ENCODE data around the gene CARNS1. TPM values are rescaled to one million over a fixed set of nuclear protein-coding genes. Genes with fewer than 3 reads are reported as not detected.

The CARNS1 gene
- polyA plus RNA-seq, 3 donors, result 0.32 to 2.6 (median 2.1) TPM

DNA sequence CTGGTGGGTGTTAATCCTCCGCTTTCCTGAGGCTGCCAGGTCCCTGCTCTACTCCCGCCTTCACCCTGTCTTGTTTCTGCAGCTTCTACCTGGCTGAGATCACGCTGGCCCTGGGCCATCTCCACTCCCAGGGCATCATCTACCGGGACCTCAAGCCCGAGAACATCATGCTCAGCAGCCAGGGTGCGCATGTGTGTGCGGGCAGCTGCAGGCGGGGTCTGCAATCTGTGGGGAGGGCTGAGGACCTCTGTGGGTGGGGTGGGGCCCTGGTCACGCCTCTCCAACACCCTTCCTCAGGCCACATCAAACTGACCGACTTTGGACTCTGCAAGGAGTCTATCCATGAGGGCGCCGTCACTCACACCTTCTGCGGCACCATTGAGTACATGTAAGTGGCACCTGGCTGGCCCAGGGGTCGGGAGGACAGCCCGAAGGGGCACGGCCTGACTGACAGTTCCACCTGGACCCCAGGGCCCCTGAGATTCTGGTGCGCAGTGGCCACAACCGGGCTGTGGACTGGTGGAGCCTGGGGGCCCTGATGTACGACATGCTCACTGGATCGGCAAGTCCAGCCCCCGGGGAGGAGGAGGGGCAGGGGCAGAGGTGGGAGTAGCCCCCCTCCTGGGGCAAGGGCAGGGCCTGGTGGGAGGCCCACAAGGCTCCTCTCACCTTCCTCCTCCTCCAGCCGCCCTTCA, 17.3 kb downstream of the CARNS1 start:
- H3K27ac ChIP-seq (ENCODE audit: low read depth, low read length), result no peak overlapping the region
- WGBS, 3 donors, result 90 to 93% (median 92%) methylated on average over 18 to 22 of the region's 22 CpGs

DNA sequence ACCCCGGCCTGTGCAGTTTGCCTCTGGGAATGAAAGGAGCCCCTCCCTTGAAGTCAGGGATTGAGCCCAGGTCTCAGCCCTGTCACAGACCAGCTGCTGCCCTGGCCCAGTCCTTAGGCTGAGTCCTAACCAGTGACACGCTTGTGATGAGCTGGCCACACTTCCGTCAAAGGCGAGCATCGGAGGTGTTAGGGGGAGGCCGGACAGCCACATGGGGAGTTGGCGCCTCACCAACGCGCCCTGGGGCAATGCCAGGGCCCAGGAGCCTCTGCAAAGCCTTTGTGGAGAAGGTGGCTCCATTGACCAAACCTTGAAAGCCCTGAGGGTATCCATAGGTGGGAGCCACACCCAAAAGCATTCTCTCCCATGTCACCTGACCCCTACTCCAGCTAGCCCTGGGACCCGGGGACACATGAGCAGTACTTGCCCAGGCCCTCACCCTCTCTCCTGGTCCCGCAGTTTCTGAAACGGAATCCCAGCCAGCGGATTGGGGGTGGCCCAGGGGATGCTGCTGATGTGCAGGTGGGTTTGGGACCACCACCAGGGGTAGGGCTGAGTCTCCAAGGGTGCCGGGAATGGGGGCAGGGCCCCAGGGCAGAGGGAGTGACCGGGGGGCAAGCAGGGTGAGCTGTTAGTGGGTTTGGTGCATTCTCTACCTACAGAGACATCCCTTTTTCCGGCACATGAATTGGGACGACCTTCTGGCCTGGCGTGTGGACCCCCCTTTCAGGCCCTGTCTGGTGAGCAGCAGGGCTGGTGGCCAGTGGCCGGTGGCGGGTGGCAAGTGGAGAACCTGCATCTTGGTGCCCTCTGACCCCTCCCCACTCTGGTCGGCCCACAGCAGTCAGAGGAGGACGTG, 18.3 kb downstream of the CARNS1 start:
- no peak overlapping the region for H3K27ac ChIP-seq (ENCODE audit: low read depth, low read length)
- 85 to 88% (median 87%) methylated on average over 22 of the region's 22 CpGs for WGBS, 3 donors

DNA sequence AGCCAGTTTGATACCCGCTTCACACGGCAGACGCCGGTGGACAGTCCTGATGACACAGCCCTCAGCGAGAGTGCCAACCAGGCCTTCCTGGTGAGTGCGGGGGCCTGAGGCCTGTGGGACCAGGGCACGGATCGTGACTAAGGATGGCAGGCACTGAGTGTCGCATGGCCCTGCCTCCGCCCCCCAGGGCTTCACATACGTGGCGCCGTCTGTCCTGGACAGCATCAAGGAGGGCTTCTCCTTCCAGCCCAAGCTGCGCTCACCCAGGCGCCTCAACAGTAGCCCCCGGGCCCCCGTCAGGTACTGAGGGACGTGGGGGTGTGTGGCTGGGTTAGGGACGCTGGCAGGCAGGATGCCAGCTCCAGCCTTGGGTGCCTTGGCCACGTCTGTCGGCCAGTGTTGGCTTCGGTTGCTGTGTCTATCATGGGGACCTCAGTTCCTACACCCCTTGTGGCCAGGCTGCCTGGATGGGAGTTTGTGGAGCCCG, 19.0 kb downstream of the CARNS1 start:
- H3K27ac ChIP-seq (ENCODE audit: low read depth, low read length), result no peak overlapping the region
- WGBS, 3 donors, result 81 to 84% (median 83%) methylated on average over 23 of the region's 23 CpGs

DNA sequence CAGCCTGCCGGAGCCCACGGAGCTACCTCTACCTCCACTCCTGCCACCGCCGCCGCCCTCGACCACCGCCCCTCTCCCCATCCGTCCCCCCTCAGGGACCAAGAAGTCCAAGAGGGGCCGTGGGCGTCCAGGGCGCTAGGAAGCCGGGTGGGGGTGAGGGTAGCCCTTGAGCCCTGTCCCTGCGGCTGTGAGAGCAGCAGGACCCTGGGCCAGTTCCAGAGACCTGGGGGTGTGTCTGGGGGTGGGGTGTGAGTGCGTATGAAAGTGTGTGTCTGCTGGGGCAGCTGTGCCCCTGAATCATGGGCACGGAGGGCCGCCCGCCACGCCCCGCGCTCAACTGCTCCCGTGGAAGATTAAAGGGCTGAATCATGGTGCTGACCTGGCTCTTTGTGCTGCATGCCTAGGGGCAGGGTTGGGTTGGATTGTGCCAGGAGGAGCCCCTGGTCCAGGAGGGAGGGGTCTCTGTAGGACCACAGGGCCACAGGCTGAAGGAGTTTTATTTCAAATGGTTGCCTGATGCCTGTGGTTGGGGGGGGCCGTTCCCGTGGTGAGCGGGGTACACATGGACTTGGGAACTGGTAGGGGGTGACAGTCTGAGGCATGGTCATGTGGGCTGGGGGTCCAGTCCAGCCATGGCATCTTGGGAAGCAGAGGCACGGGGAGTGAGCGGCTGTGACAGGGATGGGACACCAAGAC, 19.7 kb downstream of the CARNS1 start:
- H3K27ac ChIP-seq (ENCODE audit: low read depth, low read length), result no peak overlapping the region
- WGBS, 3 donors, result 79 to 84% (median 80%) methylated on average over 26 of the region's 26 CpGs

DNA sequence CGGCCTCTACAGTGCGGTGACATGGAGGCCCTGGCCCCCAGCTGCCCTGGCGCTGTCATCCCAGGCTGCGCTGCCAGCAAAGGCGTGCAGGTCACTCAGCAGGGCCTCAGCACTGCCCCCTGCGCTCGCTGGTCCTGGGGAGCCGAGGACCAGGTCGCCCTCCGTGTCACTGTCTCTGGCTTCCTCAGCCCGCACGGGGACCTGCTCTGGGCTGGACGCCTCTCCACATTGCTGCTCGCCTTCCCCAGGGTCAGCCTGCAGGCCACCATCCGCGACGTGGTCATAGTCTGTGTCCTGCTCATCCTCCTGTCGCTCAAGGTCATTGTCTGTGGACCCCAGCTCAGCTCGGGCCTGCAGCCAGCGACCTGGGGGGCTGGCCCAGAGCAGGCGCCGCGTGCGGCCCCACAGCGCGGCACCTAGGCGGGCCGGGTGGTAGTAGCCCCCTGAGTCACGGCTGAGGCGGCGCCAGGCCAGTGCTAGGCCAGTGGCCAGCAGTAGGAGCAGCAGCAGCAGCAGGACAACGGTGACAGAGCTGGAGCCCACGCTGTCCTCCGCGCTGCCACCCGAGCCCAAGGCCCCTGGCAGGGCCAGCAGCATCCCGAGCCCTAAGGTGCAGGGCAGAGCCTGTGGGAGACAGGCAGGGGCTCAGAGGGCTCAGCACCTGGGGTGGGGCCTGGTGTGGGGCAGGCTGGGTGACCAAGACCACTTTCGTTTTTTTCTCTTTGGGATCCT, 20.4 kb downstream of the CARNS1 start:
- whole genome bisulfite sequencing, 3 donors, result 86 to 88% (median 87%) methylated on average over 37 to 38 of the region's 38 CpGs
- H3K27ac ChIP-seq (ENCODE audit: low read depth, low read length), result no peak overlapping the region

DNA sequence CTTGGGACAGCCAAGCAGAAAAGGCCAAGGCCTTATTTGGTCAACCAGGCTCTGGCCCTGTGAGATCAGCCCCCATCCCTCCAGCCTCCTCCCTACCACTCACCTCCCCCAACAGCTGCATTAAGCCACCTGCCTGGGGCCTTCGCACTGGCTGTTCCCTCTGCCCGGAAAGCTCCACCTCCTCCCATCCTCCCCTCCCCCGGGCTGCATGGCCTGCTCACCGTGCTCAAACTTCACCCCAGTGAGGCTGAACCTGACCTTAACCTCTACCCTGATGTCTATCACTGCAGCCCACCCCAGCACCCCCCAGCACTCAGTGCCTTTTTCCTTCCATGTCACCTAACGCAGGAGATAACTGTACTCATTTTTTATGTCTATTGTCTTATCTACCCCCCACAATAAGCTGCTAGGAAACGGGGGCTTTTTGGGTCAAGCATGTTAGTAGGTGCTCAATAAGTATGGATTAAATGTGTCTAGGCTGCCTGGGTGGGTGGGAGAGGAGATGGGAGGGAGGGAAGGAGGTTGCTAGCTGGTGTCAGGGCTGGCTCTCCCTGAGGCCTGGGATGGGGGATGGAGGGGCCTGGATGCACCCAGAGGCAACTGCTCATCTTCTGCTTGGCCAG, 21.1 kb downstream of the CARNS1 start:
- no peak overlapping the region for H3K27ac ChIP-seq (ENCODE audit: low read depth, low read length)
- 37 to 57% (median 42%) methylated on average over 6 of the region's 6 CpGs for WGBS, 3 donors

DNA sequence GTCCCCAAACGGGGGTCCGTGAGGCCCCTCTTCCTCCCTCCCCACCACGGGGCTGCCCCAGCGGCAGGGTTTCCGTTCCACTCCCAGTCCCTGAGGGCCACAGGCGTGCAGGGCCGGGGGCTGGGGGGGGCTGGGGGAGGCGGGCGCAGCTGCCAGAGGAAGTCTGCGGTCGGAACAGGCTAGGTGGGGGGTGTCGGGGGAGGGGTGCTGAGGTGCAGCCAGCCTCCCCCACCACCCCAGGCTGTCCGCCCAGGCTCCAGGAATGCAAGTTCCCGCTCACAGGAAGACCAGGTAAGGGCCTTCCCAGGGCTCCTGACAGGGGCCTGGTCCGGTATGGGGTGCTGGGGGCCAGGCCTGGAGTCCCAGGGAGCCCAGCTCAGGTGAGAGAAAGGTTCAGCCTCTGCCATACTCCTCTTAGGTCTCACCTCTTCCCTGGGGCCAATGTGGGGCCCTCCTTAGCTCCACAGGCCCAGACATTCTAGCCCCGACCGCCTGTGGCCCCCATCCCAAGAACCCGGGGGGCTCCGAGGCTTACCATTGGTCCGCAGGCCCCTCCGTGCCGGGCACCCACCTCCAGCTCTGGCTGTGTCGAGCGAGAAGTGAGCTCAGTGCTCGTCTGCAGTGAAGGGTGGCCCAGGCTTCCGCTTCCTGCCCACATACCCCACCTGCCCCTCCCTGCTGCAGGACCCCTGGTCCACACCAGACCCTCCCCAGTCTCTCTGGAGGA, 21.8 kb downstream of the CARNS1 start, which contains the start of gene PTPRCAP:
Gene PTPRCAP, minus strand, starts transcription at position 601 of the 727 bp plus-strand sequence. Its CDS starts 63 bp downstream, at position 538.
- WGBS, 3 donors, result 39 to 73% (median 56%) methylated on average over 18 to 26 of the region's 26 CpGs
- no peak within 1 kb of the TSS for H3K27ac ChIP-seq (ENCODE audit: low read depth, low read length)

DNA sequence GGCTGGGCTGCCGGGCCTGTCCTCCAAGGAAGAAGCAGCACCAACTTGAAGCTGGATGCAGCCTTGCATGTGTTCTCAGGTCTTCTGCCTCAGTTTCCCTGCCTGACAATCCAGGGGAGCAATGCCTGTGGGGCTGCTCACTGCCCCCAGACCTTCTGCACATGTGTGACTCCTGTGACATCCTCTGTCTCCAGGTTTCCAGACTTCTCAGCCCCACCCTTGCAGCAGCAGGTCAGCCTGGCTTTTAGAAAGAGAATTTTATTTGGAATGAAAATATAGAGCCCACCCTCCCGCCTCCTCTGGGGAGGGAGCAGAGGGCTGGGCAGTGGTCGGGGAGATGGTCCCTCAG, 22.3 kb downstream of the CARNS1 start:
- 53 to 79% (median 57%) methylated on average over 3 of the region's 3 CpGs for WGBS, 3 donors
- H3K27ac ChIP-seq (ENCODE audit: low read depth, low read length), result no peak overlapping the region

DNA sequence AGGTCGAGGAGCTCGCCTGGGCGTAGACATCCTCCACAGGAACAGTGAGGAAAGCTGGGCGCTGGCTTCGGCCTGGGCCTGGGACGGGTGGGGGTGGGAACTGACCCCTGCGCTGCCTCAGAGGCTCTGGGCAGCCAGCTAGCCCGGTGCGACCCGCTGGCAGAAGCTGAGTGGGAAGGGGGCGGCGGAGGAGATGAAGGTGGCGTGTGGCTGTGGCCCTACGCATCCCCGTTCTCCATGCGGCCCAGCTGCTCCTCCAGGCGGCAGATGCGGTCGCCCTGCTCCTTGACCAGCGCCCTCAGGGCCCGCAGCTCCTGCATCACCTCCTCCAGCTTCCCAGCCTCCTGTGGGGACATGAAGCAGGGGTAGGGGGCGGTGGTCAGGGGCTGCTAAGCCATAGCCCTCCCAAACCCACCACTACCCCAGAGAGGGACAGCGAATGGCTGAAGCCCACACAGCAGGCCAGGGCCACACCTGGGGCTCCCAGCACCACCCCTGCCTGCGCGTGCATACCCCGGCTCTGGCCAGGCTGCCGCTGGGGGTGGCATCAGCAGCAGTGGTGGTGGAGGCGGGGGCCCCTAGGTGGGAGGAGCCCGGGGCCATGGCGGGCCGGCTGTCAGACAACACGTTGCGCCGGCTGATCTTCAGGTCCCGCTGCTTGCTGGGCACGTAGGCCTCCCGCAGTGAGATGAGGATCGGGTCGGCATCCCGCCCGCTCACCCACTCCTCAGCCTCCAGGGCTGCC, 22.9 kb downstream of the CARNS1 start:
- WGBS, 3 donors, result 79 to 85% (median 84%) methylated on average over 37 to 41 of the region's 41 CpGs
- no peak overlapping the region for H3K27ac ChIP-seq (ENCODE audit: low read depth, low read length)

DNA sequence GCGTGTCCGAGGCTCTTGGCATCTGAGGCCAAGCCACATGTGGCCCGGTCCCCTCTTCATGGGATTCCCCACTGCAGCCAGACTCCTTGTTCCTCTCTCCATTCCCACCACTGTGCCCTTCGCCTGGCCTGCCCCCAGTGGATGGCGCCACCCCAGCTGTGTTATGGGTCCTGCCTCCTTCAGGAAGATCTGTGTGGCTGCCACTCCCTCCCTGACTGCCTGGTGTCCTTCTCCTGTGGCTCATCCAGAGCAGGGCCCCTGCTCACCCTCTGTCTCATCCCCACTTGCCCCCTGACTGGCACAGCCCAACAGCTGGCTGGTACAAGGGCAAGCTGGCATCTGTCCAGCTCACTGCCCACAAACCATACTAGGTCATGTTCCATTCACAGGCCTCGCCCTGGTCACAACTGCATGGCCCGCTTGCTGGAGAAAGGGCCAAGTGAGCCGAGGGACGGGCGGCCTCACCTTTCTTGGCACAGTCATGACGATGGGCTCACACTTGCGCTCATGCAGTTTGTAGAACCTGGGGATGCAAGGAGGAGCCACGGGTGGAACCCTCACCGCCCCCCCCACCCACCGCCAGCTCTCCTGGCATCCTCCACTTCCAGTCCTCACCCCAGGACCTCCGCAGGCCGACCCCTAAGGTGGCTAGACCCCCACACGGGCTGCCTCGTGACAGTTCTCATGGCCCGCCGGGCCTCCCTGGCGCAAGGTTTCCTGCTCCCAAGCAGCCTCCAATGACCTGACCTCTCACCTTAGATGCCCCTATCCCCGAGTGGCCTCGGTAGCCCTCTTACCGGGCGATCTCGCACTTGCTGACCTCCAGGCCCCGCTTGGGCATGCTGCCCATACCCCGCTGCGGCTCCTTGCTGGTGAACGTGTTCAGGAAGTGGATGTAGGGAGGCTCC, 24.1 kb downstream of the CARNS1 start:
- 60 to 75% (median 63%) methylated on average over 30 to 31 of the region's 31 CpGs for WGBS, 3 donors
- H3K27ac ChIP-seq (ENCODE audit: low read depth, low read length), result no peak overlapping the region

DNA sequence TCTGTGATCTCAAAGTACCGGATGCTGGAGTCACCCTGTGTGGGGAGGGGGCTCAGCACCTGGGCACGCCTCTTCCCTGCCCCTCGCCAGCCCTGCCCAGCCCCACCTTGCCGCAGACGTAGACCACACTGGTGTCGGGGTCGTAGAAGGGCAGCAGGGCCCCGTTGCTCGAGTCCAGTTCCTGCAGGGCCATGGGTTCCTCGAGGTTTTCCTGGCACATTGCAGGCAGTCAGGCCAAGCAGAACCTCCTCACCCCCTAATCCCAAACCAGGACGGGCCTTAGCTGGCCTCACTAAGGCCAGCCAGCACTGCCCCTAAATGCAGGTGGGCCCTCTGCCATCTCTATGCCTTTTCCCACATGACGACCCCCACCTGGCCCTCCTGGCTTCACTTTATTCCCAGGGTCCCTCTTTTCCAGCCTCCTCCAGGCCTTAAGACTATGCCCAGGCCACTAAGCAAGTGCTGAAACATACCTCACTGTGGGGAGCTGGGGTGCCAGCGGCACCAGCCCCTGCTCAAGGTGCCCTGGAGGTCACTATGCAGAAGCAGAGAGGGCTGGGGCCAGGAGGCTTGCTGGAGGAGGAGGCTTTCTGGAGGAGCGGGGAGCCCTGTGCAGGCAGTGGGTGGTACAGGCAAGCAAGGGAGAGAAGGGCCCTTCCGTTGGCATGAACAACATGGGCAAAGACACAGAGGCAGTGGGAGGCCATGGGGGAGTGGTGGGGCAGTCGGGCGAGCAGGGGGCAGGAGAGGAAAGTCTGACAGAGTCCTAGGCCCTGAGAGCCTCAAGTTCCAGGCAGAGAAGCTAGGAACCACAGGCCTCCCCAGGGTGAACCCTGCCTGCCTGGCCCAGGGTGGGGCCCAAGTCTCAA, 25.0 kb downstream of the CARNS1 start:
- 62 to 85% (median 64%) methylated on average over 17 of the region's 17 CpGs for WGBS, 3 donors
- H3K27ac ChIP-seq (ENCODE audit: low read depth, low read length), result no peak overlapping the region

DNA sequence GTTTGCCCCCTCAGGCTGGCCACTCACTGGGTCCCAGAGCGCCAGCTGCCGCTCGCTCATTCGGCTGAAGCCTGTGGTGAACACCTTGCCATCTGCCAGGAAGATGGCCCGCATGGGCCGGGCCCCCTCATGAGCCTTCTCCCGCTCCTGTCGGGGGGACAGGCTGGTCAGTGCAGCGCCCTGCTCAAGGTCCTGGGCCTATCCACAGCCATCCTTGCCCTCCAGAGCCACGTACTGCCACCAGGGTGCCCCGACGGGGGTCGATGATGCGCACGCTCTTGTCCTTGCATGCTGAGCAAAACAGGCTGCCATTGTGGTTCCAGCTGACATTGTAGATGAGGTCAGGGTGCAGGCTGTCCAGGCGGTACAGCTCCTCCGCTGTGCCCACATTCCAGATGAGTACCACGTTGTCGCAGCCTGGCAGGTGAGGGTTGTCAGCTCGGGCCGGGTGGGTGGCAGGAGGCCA, 25.7 kb downstream of the CARNS1 start:
- WGBS, 3 donors, result 82 to 92% (median 91%) methylated on average over 21 of the region's 21 CpGs
- H3K27ac ChIP-seq (ENCODE audit: low read depth, low read length), result no peak overlapping the region

DNA sequence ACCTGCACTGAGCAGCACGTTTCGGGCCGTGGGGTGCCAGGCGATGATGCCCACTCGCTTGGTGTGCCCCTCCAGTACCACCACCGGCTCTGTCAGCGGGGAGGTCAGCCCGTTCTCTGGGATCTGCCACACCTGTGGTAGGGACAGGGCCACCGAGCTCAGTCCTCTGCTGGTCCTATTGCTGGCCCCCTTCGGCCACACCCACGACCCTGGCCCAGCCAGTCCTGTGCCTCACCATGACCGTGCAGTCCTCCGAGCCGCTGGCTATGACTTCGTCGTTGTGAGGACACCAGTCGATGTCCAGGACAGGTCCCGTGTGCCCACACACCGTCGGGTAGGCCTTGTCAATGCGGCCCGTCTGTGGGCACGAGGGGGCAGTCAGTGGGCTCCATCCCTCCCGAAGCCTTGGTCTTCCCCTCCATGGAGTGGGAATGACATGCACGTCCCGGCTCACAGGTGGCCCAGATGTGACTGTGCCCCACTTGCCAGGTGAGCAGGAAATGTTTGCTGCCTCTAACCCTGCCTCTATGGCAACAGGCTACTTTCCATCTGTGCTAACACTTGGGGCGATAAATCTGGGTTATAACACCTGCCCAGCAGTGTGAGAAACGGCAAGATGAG, 26.4 kb downstream of the CARNS1 start:
- 78 to 86% (median 86%) methylated on average over 23 to 28 of the region's 28 CpGs for WGBS, 3 donors
- no peak overlapping the region for H3K27ac ChIP-seq (ENCODE audit: low read depth, low read length)
